Bladder microvascular endothelial cell (primary cell): ENCODE measurements around the gene RPS28. TPM values are rescaled to one million over a fixed set of nuclear protein-coding genes. Genes with fewer than 3 reads are reported as not detected.

Experiments used
- total RNA-seq: library from RNA; depleted of rRNA; stranded (reverse); fragments of >200 nt; gene quantifications from 2 replicates; pipeline ENCODE4 v1.2.3, GENCODE V29; 2014

RPS28 gene
- 425 and 726 TPM in 2 replicates for total RNA-seq

DNA sequence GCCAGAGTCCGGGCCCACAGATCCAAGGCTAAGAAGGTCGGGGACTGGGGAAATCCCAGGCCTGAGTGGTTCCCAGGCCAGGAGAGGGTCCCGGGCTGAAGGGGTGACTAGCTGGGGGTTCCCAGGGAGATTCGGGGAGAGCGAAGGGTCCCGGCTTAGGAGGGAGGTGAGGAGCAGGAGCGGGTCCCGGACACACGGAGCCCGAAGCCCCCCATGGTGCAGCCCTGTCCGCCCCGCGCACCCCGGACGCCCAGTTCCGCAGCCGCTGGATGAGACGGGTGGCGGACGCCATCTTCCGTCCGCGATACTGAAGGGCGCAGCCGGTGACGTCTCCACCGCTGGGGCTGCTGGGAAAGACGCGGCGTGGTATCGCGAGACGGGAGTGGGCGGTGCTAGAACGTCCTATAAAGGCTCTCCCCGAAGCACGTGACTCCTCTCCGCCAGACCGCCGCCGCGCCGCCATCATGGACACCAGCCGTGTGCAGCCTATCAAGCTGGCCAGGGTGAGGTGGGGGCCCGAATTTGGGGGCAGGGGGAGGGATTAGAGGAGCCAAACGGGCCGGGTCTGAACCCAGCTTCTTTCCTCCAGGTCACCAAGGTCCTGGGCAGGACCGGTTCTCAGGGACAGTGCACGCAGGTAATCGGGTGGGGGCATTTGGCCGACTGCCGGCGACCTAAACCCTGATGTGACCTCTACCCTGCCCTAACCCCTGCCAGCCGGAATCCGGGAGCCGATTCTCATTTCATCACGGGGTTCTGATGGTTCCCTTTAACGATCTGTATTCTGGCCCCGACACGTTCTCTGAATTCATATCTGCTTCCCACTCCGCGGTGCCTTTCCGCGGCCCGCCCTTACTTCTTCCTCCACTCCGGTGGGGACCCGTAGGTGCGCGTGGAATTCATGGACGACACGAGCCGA is at the start of gene RPS28, which contains the start of gene NDUFA7:
TSS of gene RPS28 (plus strand) at position 430 of the 919 bp plus-strand sequence. CDS start at position 465, 35 bp downstream.
TSS of gene NDUFA7 (minus strand) at position 309 of the 919 bp plus-strand sequence. CDS start at position 292, 17 bp downstream.

DNA sequence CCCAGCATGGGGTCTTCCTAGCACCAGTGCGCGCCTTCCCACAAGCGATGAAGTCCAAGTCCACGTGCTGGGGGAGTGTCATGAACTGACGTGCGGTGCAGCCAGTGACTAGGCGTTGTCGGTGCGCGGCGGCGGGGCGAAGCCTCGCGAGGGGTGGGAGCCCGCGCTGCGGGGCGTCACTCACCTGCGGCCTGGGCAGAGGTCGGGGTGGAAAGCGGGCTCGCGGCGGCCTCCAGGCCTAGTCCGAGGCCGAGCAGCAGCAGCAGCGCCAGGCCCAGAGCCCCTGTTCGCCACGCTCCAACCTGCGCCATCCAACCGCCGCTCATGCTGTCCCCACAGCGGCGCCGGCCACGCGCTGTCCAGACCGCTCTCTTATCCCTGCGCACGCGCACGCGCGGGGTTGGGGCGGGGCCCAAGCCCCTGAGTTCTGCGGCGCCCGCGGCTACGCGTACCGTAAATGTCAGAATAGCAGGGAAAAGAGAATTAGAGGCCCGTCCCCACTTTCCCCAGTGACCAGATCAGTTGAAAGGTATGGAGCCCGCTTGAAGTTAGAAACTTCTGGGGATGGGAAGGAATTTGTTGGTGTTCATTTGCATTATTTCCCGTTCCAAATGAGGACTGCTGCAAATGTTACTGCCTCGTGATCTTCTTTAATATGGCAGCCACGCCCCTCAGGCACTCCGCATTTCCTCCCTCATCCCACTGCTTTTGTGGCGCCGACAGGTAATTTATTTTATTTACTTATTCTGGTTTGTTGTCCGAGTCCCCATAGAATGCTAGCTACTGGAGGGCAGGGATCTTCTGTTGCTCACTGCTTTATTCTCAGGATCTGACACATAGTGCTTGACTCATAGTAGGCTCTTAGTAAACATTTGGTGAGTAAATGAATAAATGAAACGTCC is 13.1 kb upstream of the RPS28 start, which contains the start of gene CD320:
TSS of gene CD320 (minus strand) at position 394 of the 902 bp plus-strand sequence. CDS start at position 326, 68 bp downstream.

DNA sequence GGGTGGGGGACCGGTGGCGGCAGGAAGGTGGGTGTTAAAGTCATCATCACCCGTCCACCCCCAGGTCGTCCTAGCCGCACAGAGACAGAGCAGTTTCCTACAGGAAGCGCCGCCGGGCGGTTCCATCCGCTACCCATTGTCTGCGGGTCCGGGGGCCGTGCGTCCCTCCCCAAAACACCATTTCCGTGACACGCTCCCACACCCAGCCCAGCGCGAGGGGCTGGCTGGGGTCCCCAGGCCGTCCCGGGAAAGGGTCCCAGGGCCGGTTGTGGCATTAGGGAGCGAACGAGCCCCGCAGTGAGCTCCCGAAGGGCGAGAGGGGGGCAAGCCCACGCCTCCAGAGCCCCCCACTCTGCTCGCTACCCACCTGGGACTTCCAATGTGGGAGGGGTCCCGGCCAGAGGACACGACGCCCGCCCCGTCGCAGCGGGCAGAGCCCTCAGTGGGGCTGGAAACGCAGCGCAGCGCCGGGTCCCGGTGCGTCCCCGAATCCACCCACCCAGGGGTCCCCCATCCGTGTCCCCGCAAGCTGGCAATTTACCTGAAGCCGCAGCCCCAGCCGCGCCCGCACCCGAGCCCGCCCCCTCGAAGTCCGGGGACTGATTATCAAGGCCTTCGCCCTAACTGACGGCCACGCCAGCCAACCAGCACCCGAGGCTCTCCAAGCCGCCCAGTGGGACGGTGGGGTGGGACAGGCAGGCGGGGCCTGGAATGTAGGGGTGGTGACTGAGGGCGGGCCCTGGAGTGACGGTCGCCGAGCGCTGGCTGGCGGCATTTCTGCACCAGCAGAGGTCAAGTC is 21.6 kb downstream of the RPS28 start, which contains the start of gene KANK3:
TSS of gene KANK3 (minus strand) at position 579 of the 799 bp plus-strand sequence. CDS start 5,434 bp downstream, outside the sequence.

DNA sequence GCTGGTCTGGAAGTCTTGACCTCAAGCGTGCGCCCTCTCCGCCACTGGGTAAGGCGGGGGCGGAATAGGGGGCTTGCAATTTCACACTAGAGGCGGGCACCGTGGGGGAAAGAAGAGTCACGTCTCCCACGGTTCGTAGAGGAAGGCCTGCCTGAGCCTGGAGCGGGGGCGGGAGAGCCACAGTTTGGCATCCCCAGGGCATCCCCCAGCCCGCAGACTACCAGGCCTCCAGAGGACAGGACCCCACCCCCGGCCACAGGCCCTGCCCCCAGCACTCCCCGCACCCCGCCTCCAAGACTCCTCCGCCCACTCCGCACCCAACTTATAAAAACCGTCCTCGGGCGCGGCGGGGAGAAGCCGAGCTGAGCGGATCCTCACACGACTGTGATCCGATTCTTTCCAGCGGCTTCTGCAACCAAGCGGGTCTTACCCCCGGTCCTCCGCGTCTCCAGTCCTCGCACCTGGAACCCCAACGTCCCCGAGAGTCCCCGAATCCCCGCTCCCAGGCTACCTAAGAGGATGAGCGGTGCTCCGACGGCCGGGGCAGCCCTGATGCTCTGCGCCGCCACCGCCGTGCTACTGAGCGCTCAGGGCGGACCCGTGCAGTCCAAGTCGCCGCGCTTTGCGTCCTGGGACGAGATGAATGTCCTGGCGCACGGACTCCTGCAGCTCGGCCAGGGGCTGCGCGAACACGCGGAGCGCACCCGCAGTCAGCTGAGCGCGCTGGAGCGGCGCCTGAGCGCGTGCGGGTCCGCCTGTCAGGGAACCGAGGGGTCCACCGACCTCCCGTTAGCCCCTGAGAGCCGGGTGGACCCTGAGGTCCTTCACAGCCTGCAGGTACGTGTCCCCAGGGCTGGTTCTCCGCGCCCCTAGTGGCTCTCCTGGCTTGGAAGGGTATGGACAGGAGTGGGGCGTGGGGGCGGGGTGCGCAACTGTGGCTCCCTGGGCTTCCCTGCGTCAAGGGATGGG is 42.8 kb downstream of the RPS28 start, which contains the start of gene ANGPTL4:
TSS of gene ANGPTL4 (plus strand) at position 353 of the 969 bp plus-strand sequence. CDS start at position 520, 167 bp downstream.

Other genes starting within 250 kb of the RPS28 start
- under 0.01 TPM in 2 replicates for gene FBN3, start 171.9 kb upstream of the RPS28 start, total RNA-seq
- gene CERS4, start 112.1 kb upstream of the RPS28 start, total RNA-seq, result 5.2 and 17.4 TPM in 2 replicates
- gene CD320, start 13.1 kb upstream of the RPS28 start, total RNA-seq, result 27.9 and 28.0 TPM in 2 replicates
- 15.7 and 28.7 TPM in 2 replicates for gene NDUFA7, start 121 bp upstream of the RPS28 start, total RNA-seq
- 41.8 and 97.5 TPM in 2 replicates for gene KANK3, start 21.8 kb downstream of the RPS28 start, total RNA-seq
- gene ANGPTL4, start 42.7 kb downstream of the RPS28 start, total RNA-seq, result 3.6 and 26.3 TPM in 2 replicates
- 55.7 and 181 TPM in 2 replicates for gene RAB11B, start 68.9 kb downstream of the RPS28 start, total RNA-seq
- 132 and 139 TPM in 2 replicates for gene MARCHF2, start 91.8 kb downstream of the RPS28 start, total RNA-seq
- gene HNRNPM, start 123.5 kb downstream of the RPS28 start, total RNA-seq, result 60.9 and 105 TPM in 2 replicates
- not detected in 2 replicates for gene PRAM1, start 181.1 kb downstream of the RPS28 start, total RNA-seq
- 3.6 and 6.1 TPM in 2 replicates for gene ZNF414, start 192.7 kb downstream of the RPS28 start, total RNA-seq